Heart left ventricle (tissue), 13 donors: ENCODE results near the gene POU6F2.

ENCODE experiments used
- CTCF ChIP-seq, 12 donors: fragments of 200-600 bp; sonication (generic) in 4 of 12; IDR thresholded peaks; one replicate each; pipeline versions ENCODE4 v1.5.0 to v1.8.0; 2018 to 2022; ENCODE audit warnings: antibody characterized with exemption in 12 of 12, mild to moderate bottlenecking in 5 of 12
- POLR2A ChIP-seq, 2 donors: fragments of 450-650 bp; IDR thresholded peaks; one replicate each; pipeline ENCODE4 v1.6.1; 2017; ENCODE audit warnings: antibody characterized with exemption in 2 of 2, mild to moderate bottlenecking in 2 of 2, moderate library complexity in 2 of 2
- donor health status: ischemic (EF 13 %, LVEDD 7.1; RV severe dilation, severe dysfunction).
- donor health status: DM: no; HTN: yes; CAD: no.
- donor health status: DM: no; HTN: no; CAD: no.
- donor health status: ischemic (EF 25% LVEDD 6.9; RV normal size, moderate dysfunction).
- donor health status: ischemic (EF 25% LVEDD 5.7; RV mildly dilated, moderate dysfunction).
- donor health status: ischemic (EF 35%, LVEDD 5.7; RV mildly dilated, moderate dysfunction).
- donor health status: nonischemic (EF 11% LVEDD 7.7; RV severe dilation, severe dysfunction).
- donor health status: DM: yes; HTN: yes; CAD: no.
- donor health status: PGD.
- donor health status: ischemic (EF 29% LVEDD 5.4; RV normal size, mild dysfunction).
- donor health status: nonischemic (EF 23%, LVEDD 6.1; RV moderate dilation, normal function).

- TF ChIP-seq CTCF (IDR thresholded peaks at IDR 0.05) (no peak), POLR2A (IDR thresholded peaks at IDR 0.05) (no peak)
Measured at GRCh38 chr7:39429421-39429820, 451.7 kb downstream of the POU6F2 start.
